HEK293 (cell line): ENCODE measurements around the gene ALG12.

Source experiments
- CTCF ChIA-PET: fragments of 350-600 bp; formaldehyde crosslinking; extraction: SDS; loops from one replicate; lab custom pipeline; 2021; ENCODE audit warnings: antibody characterized with exemption; lab: Yijun Ruan, JAX
- POLR2A ChIA-PET: fragments of 300-600 bp; formaldehyde crosslinking; extraction: SDS; loops from one replicate; lab custom pipeline; 2020; ENCODE audit warnings: antibody characterized with exemption, inconsistent platforms; lab: Yijun Ruan, JAX
- H3K27ac ChIP-seq: fragments of 200-500 bp; sonication (Bioruptor generic); 2 replicates; pipeline ENCODE4 v1.5.1; 2014; ENCODE audit warnings: low read depth, low read length, control low read depth, inconsistent platforms; ENCODE audit errors: extremely low read depth
- H3K36me3 ChIP-seq, 2 experiments: fragments of 200-500 bp in 1 of 2; sonication (Bioruptor generic) in 1 of 2; 1 replicate in 1 of 2; 2 replicates in 1 of 2; pipeline ENCODE4 v1.5.1; 2014 to 2017; ENCODE audit warnings: inconsistent platforms in 2 of 2, low read length in 2 of 2; ENCODE audit not compliant: control insufficient read depth in 2 of 2, insufficient read depth in 1 of 2
- H3K4me1 ChIP-seq: fragments of 200-500 bp; sonication (Bioruptor generic); 2 replicates; pipeline ENCODE4 v1.5.1; 2014; ENCODE audit warnings: mild to moderate bottlenecking, low read length, inconsistent platforms; ENCODE audit not compliant: control insufficient read depth, insufficient read depth
- H3K4me3 ChIP-seq: 2 replicates; pipeline ENCODE4 v1.5.1; 2011; ENCODE audit warnings: low read depth, mild to moderate bottlenecking, control low read depth, low read length, moderate library complexity
- H3K9me3 ChIP-seq: fragments of 200-500 bp; sonication (Bioruptor generic); 2 replicates; pipeline ENCODE4 v1.5.1; 2014; ENCODE audit warnings: low read depth, low read length, inconsistent platforms; ENCODE audit not compliant: control insufficient read depth, insufficient read depth
- GLIS2 ChIP-seq: fragments of 450-650 bp; formaldehyde crosslinking; IDR thresholded peaks from 2 replicates; pipeline ENCODE4 v1.5.1; 2016; ENCODE audit warnings: missing biosample characterization, missing genetic modification characterization
- KLF1 ChIP-seq: fragments of 450-650 bp; formaldehyde crosslinking; IDR thresholded peaks from 2 replicates; pipeline ENCODE4 v1.5.1; 2016; ENCODE audit warnings: missing biosample characterization, missing genetic modification characterization
- SALL2 ChIP-seq: fragments of 450-650 bp; formaldehyde crosslinking; IDR thresholded peaks from 2 replicates; pipeline ENCODE4 v1.5.0; 2017; ENCODE audit warnings: missing biosample characterization, mild to moderate bottlenecking, missing genetic modification characterization, borderline replicate concordance
- ZBTB8A ChIP-seq: fragments of 450-650 bp; formaldehyde crosslinking; IDR thresholded peaks from 2 replicates; pipeline ENCODE4 v1.5.1; 2016; ENCODE audit warnings: missing biosample characterization, missing genetic modification characterization
- ZNF140 ChIP-seq: fragments of 450-650 bp; formaldehyde crosslinking; IDR thresholded peaks from 2 replicates; pipeline ENCODE4 v1.5.1; 2016; ENCODE audit warnings: missing biosample characterization, missing genetic modification characterization
- ZNF2 ChIP-seq: fragments of 450-650 bp; formaldehyde crosslinking; IDR thresholded peaks from 2 replicates; pipeline ENCODE4 v1.5.1; 2016; ENCODE audit warnings: missing biosample characterization, missing genetic modification characterization
- ZNF274 ChIP-seq, 2 experiments: fragments of 200-500 bp in 1 of 2; fragments of 450-650 bp in 1 of 2; sonication (Bioruptor generic) in 1 of 2; formaldehyde crosslinking in 1 of 2; IDR thresholded peaks; 2 replicates each; pipeline versions ENCODE4 v1.5.1 to v1.6.1; 2014 to 2016; ENCODE audit warnings: borderline replicate concordance in 1 of 2, inconsistent platforms in 1 of 2, low read length in 1 of 2, missing biosample characterization in 1 of 2, missing genetic modification characterization in 1 of 2
- ZNF341 ChIP-seq: fragments of 450-650 bp; formaldehyde crosslinking; IDR thresholded peaks from 2 replicates; pipeline ENCODE4; 2016; ENCODE audit warnings: low read depth, missing biosample characterization, missing genetic modification characterization
- ZNF391 ChIP-seq: fragments of 450-650 bp; formaldehyde crosslinking; IDR thresholded peaks from 2 replicates; pipeline ENCODE4 v1.5.1; 2016; ENCODE audit warnings: low read depth, missing biosample characterization, missing genetic modification characterization, borderline replicate concordance
- ZNF449 ChIP-seq: fragments of 450-650 bp; formaldehyde crosslinking; IDR thresholded peaks from 2 replicates; pipeline ENCODE4 v1.5.1; 2017; ENCODE audit warnings: missing biosample characterization, mild to moderate bottlenecking, missing genetic modification characterization, moderate library complexity
- ZNF488 ChIP-seq: fragments of 450-650 bp; formaldehyde crosslinking; IDR thresholded peaks from 2 replicates; pipeline ENCODE4 v1.5.1; 2016; ENCODE audit warnings: missing biosample characterization, missing genetic modification characterization
- ZNF529 ChIP-seq: fragments of 450-650 bp; formaldehyde crosslinking; IDR thresholded peaks from 2 replicates; pipeline ENCODE4 v1.5.1; 2017; ENCODE audit warnings: missing genetic modification characterization, missing biosample characterization; ENCODE audit not compliant: insufficient replicate concordance
- ZNF610 ChIP-seq: fragments of 450-650 bp; formaldehyde crosslinking; IDR thresholded peaks from 2 replicates; pipeline ENCODE4 v1.5.1; 2016; ENCODE audit warnings: missing biosample characterization, missing genetic modification characterization, borderline replicate concordance
- ZNF658 ChIP-seq: fragments of 450-650 bp; formaldehyde crosslinking; IDR thresholded peaks from 2 replicates; pipeline ENCODE4; 2016; ENCODE audit warnings: missing biosample characterization, missing genetic modification characterization
- ZNF670 ChIP-seq: fragments of 450-650 bp; formaldehyde crosslinking; IDR thresholded peaks from 2 replicates; pipeline ENCODE4 v1.5.1; 2016; ENCODE audit warnings: missing biosample characterization, missing genetic modification characterization, low read depth
- ZNF701 ChIP-seq: fragments of 450-650 bp; formaldehyde crosslinking; IDR thresholded peaks from 2 replicates; pipeline ENCODE4 v1.5.1; 2016; ENCODE audit warnings: missing biosample characterization, missing genetic modification characterization
- ZNF768 ChIP-seq: fragments of 450-650 bp; formaldehyde crosslinking; IDR thresholded peaks from 2 replicates; pipeline ENCODE4 v1.5.1; 2018; ENCODE audit warnings: missing biosample characterization, mild to moderate bottlenecking, missing genetic modification characterization
- ZSCAN4 ChIP-seq: fragments of 450-650 bp; formaldehyde crosslinking; IDR thresholded peaks from 2 replicates; pipeline ENCODE4 v1.5.1; 2017; ENCODE audit warnings: missing biosample characterization, missing genetic modification characterization

ALG12 gene

GRCh38 chr22:49938565-49939136 lies 20.4 kb upstream of the ALG12 start:
- peaks cover 7% of the 10 kb centered on the region for H3K4me1 ChIP-seq
- ChIA-PET CTCF (interaction anchor here (1.0 to 1.5 kb wide), 3 partner anchors 7 to 92 kb away, joined by 3 to 6 read pairs (median 3); no protein-coding TSS in a partner anchor), POLR2A (no interaction called here)
- H3K36me3 ChIP-seq: no peaks in the 10 kb centered on the region
- no peaks in the 10 kb centered on the region for H3K9me3 ChIP-seq
- TF ChIP-seq ZNF2 (tag by site-specific recombination) (no peak), ZNF610 (tag by site-specific recombination) (no peak), ZSCAN4 (0 out of 2 replicates have a peak, but pooled peaks have one; percentile 21)
- H3K27ac ChIP-seq: no peak overlapping the region
- H3K4me3 ChIP-seq: no peak overlapping the region

- H3K9me3 ChIP-seq: no peaks in the 10 kb centered on the region
- ChIA-PET CTCF (interaction anchor here (1.1 kb wide), 1 partner anchor 92 kb away, joined by 3 read pairs; no protein-coding TSS in a partner anchor), POLR2A (no interaction called here)
Observed at GRCh38 chr22:49937758-49938564, 19.7 kb upstream of the ALG12 start.

GRCh38 chr22:49936973-49937757 lies 18.9 kb upstream of the ALG12 start:
- TF ChIP-seq ZNF701 (tag by site-specific recombination) (no peak), ZNF274 (IDR thresholded peaks at IDR 0.05; ENCODE audit: low read length) (no peak), ZNF274 (tag by site-specific recombination; IDR thresholded peaks at IDR 0.05; ENCODE audit: borderline replicate concordance) (no peak), SALL2 (tag by site-specific recombination) (no peak), GLIS2 (tag by site-specific recombination) (peak; percentile 23; the same call in 1 of the 2 replicates)
- Histone ChIP-seq H3K9me3 (no peaks in the 10 kb centered on the region), H3K4me3 (no peak overlapping the region), H3K36me3 (no peaks in the 10 kb centered on the region), H3K4me1 (peaks cover 7% of the 10 kb centered on the region), H3K27ac (no peak overlapping the region)
- POLR2A ChIA-PET: interaction anchor here (1.4 kb wide), 1 partner anchor 23 kb away, joined by 7 read pairs; the partner anchor contains the start of gene PIM3
- CTCF ChIA-PET: interaction anchor here (1.4 kb wide), 1 partner anchor 93 kb away, joined by 9 read pairs; no protein-coding TSS in a partner anchor

More at GRCh38 chr22:49937758-49938564, 19.7 kb upstream of the ALG12 start:
- H3K4me1 ChIP-seq: peaks cover 7% of the 10 kb centered on the region
- H3K4me3 ChIP-seq: no peak overlapping the region
- H3K36me3 ChIP-seq: no peaks in the 10 kb centered on the region
- peak; percentile 84 for TF ChIP-seq ZNF341
- TF ChIP-seq ZBTB8A: no peak
- no peak overlapping the region for H3K27ac ChIP-seq

- POLR2A ChIA-PET: interaction anchor here (0.6 to 1.4 kb wide), 2 partner anchors 12 to 24 kb away, joined by 4 to 7 read pairs; partner anchors contain the start of gene PIM3
- H3K27ac ChIP-seq: peak overlapping the region; percentile 24; the same call in 1 of the 2 replicates
- CTCF ChIA-PET: interaction anchor here (0.5 to 1.4 kb wide), 3 partner anchors 89 to 96 kb away, joined by 3 to 9 read pairs (median 3); no protein-coding TSS in a partner anchor
- H3K36me3 ChIP-seq: no peaks in the 10 kb centered on the region
- H3K4me1 ChIP-seq: peaks cover 7% of the 10 kb centered on the region
- H3K9me3 ChIP-seq: no peaks in the 10 kb centered on the region
- peak overlapping the region; percentile 31 for H3K4me3 ChIP-seq
- TF ChIP-seq ZNF488 (no peak), ZNF449 (tag by site-specific recombination) (peak; percentile 87), ZNF391 (tag by site-specific recombination) (no peak), ZNF768 (no peak), ZNF670 (no peak), ZNF529 (tag by site-specific recombination) (no peak), ZNF658 (tag by site-specific recombination) (no peak), KLF1 (peak; percentile 92), ZNF140 (tag by site-specific recombination) (no peak)
Observed at GRCh38 chr22:49936018-49936972, 18.1 kb upstream of the ALG12 start.
